WERI-Rb-1 (cell line): ENCODE measurements around the gene PCDHGC4.

Experiments used
- DNase-seq: peaks from one replicate; pipeline ENCODE4 v3.0.0-alpha.2; 2020
- H3K27ac ChIP-seq: fragments of 250-450 bp; sonication (Bioruptor Pico); 2 replicates; pipeline ENCODE4 v1.5.1; 2020; ENCODE audit warnings: mild to moderate bottlenecking, moderate library complexity
- H3K27me3 ChIP-seq: fragments of 250-450 bp; sonication (Bioruptor Pico); 2 replicates; pipeline ENCODE4 v1.5.1; 2021; ENCODE audit warnings: mild to moderate bottlenecking, low read depth, moderate library complexity; ENCODE audit not compliant: insufficient read depth, severe bottlenecking
- H3K36me3 ChIP-seq: fragments of 250-450 bp; sonication (Bioruptor Pico); 2 replicates; pipeline ENCODE4 v1.5.1; 2020; ENCODE audit warnings: mild to moderate bottlenecking, moderate library complexity
- H3K4me3 ChIP-seq: 2 replicates; pipeline ENCODE4 v1.5.1; 2011; ENCODE audit warnings: low read depth, mild to moderate bottlenecking, control low read depth, low read length
- H3K9me3 ChIP-seq: fragments of 250-450 bp; sonication (Bioruptor Pico); 2 replicates; pipeline ENCODE4 v1.5.1; 2021; ENCODE audit warnings: mild to moderate bottlenecking, moderate library complexity; ENCODE audit not compliant: severe bottlenecking
- TF ChIP-seq, protein P1 (sequence below): IDR thresholded peaks from 2 replicates; pipeline ENCODE4 v1.5.1; 2011; ENCODE audit warnings: low read depth, mild to moderate bottlenecking, control low read depth, inconsistent platforms, low read length

The PCDHGC4 gene

DNA sequence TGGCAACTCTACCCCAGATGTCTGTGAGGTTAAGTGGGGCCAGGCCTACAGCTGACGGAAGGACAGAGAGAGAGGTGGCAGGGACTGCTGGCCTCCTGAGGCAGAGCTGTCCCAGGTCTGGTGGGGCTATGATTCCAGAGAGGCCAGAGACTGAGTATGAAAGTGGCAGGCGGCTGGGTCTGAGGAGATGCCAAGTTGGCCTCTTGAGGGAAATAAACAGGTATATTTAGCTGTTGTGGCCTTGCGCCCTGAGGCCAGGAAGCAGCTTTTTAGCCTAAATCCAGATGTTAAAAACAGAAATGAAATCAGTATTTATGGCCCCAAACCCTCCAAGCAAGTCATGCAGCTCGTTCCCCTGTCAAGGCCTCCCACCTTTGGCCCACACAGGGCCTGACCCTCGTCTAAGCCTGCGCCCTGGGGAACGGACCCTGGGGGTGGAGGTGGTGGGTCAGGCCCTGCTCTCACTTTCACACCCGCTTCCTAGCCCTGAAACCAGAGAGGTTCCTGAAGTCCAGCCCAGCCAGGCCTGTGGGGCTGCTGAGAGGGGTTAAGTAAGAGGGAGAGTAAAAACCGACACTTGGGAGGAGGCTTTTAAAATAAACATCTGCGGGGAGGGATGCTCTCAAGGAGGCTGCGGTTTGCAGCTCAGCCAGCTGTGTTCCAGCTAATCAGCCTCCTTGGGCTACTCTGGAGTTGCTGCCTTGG is 22.7 kb downstream of the PCDHGC4 start:
- no peak overlapping the region for H3K27ac ChIP-seq
- no peaks in the 10 kb centered on the region for H3K27me3 ChIP-seq
- peaks cover under 1% of the 10 kb centered on the region; the same call in 1 of the 2 replicates for H3K36me3 ChIP-seq
- no peak for DNase-seq
- H3K9me3 ChIP-seq = no peaks in the 10 kb centered on the region
- H3K4me3 ChIP-seq = no peak overlapping the region
- TF ChIP-seq, protein P1, sequence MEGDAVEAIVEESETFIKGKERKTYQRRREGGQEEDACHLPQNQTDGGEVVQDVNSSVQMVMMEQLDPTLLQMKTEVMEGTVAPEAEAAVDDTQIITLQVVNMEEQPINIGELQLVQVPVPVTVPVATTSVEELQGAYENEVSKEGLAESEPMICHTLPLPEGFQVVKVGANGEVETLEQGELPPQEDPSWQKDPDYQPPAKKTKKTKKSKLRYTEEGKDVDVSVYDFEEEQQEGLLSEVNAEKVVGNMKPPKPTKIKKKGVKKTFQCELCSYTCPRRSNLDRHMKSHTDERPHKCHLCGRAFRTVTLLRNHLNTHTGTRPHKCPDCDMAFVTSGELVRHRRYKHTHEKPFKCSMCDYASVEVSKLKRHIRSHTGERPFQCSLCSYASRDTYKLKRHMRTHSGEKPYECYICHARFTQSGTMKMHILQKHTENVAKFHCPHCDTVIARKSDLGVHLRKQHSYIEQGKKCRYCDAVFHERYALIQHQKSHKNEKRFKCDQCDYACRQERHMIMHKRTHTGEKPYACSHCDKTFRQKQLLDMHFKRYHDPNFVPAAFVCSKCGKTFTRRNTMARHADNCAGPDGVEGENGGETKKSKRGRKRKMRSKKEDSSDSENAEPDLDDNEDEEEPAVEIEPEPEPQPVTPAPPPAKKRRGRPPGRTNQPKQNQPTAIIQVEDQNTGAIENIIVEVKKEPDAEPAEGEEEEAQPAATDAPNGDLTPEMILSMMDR = no peak

DNA sequence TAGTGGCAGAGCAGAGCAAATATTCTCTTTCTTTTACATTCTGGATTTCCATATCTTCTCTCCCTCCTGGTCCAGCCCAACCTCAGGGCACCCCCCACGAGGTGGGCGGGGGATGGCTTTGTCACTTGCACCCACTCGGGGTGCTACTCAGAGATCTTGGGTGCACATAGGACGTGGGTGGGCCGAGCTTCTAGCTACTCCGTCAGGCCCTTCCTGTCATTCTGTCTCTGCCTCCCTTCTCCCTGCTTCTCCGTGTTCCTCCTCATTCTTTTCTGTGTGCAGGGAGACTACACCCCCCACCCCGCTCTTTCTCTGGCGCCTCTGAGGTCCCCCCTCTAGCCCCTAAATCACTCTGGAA is 23.6 kb downstream of the PCDHGC4 start:
- DNase-seq = no peak
- TF ChIP-seq, protein P1 = no peak
- peak overlapping the region; percentile 56 for H3K27ac ChIP-seq
- peaks cover 5% of the 10 kb centered on the region; the same call in 1 of the 2 replicates for H3K36me3 ChIP-seq
- H3K9me3 ChIP-seq = no peaks in the 10 kb centered on the region
- no peaks in the 10 kb centered on the region for H3K27me3 ChIP-seq
- peak overlapping the region; percentile 39 for H3K4me3 ChIP-seq

DNA sequence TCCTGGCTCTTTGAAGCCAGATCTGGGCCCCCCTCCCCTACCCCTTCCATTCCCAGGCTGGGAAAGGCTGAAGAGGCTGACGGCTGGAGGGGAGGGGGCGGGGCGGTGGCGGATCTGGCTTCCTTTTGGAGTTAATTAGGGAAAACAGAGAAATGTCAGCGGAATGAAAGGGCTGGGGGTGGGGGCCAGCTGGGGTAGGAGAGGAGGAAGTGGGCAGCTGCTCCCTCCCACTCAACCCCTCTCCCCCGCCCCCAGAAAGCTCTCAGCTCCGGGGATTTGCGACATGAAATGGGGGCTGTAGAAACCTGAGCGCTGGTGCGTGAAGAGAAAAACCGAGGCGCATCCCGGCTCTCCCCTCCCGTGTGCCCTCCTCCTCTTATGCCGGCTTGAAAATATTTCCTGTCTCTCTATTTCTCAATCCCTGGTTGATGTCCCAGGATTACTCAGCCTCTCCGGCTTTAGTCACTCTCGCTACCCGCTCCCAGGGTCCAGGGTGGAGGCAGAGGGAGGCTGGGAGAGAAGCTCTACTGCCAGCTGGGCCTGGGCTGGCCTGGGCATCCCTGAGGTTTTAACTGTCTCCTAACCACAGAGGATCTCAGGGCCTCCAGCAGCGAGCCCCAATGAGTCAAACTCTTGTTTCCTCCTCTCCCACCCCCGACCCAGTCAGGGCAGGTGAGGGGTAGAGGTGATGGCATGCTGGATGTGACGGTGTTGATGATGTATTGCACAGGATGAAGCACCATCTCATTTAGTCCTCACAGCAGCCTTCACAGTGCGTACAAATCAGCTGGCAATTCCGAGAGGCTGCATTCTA is 24.2 kb downstream of the PCDHGC4 start:
- Histone ChIP-seq H3K27ac (peak overlapping the region; percentile 56), H3K36me3 (peaks cover 5% of the 10 kb centered on the region; the same call in 1 of the 2 replicates), H3K9me3 (no peaks in the 10 kb centered on the region), H3K4me3 (peak overlapping the region; percentile 39), H3K27me3 (no peaks in the 10 kb centered on the region)
- DNase-seq = peak; percentile 74
- TF ChIP-seq, protein P1 = no peak

DNA sequence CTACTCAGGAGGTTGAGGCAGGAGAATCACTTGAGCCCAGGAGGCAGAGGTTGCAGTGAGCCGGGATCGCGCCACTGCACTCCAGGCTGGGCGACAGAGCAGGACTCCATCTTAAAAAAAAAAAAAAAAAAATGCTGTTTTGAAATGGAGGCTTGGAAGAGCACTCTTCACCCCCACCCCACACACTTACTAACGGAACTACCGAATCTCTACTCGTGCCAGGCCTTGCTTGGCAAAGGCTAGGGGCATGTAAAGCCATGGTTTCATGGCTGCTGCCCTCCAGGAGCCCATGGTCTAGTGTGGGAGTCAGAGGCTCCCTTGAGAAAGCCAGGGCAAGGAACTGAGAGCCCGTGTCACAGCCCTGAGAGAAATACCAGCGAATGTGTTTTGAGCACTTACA is 25.3 kb downstream of the PCDHGC4 start:
- no peak overlapping the region for H3K4me3 ChIP-seq
- H3K27me3 ChIP-seq = no peaks in the 10 kb centered on the region
- no peak overlapping the region for H3K27ac ChIP-seq

DNA sequence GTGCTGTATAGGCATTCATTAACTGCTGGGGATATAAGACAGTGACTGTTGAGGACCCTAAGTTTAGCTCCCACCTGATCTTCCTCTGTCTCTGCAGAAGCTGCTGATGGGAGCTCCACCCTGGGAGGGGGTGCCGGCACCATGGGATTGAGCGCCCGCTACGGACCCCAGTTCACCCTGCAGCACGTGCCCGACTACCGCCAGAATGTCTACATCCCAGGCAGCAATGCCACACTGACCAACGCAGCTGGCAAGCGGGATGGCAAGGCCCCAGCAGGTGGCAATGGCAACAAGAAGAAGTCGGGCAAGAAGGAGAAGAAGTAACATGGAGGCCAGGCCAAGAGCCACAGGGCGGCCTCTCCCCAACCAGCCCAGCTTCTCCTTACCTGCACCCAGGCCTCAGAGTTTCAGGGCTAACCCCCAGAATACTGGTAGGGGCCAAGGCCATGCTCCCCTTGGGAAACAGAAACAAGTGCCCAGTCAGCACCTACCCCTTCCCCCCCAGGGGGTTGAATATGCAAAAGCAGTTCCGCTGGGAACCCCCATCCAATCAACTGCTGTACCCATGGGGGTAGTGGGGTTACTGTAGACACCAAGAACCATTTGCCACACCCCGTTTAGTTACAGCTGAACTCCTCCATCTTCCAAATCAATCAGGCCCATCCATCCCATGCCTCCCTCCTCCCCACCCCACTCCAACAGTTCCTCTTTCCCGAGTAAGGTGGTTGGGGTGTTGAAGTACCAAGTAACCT is 26.2 kb downstream of the PCDHGC4 start:
- H3K27ac ChIP-seq = no peak overlapping the region
- H3K36me3 ChIP-seq = peaks cover 6% of the 10 kb centered on the region
- no peak overlapping the region for H3K4me3 ChIP-seq
- TF ChIP-seq, protein P1 = no peak
- no peaks in the 10 kb centered on the region for H3K9me3 ChIP-seq
- no peaks in the 10 kb centered on the region for H3K27me3 ChIP-seq
- no peak for DNase-seq

More for the DNA sequence above, 25.3 kb downstream of the PCDHGC4 start:
- Histone ChIP-seq H3K36me3 (peaks cover 5% of the 10 kb centered on the region; the same call in 1 of the 2 replicates), H3K9me3 (no peaks in the 10 kb centered on the region)
- TF ChIP-seq, protein P1 = no peak
- no peak for DNase-seq
